HG03103 (cell line): ENCODE data around the gene WWOX.
"Not testable (repeated sequence)": the region's sequence is repeated elsewhere in the genome, so short reads cannot be mapped to it uniquely, and the experiment has no call there.

Source experiments
- ATAC-seq: cut with Tn5 transposase; IDR thresholded peaks from one replicate; pipeline ENCODE4 v1.9.1; 2021; ENCODE audit warnings: low read depth; ENCODE audit not compliant: unreplicated experiment

The WWOX gene

GRCh38 chr16:79225994-79226393 is 1126.5 kb downstream of the WWOX start:
- ATAC-seq: not testable (repeated sequence)

DNA sequence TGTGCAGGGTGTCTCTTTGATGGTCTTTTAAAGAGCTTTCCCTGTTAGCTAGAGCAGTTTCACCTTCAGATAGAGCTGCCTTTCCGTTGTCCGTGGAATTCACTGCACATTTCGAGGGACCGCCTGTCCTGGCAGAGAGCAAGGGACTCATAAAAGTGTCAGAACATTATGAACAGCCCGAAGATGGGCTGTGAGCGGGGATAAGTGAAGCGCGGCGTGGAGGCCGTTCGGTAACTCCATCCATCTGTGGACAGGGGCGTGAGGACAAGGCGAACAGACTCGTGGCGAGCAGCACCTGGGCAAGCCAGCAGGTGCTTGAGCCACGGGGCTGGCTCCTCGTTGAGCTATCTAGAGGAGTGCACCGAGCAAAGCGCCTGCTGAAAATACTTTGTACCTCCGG is 1129.9 kb downstream of the WWOX start:
- no peak for ATAC-seq

GRCh38 chr16:79245700-79246099 is 1146.2 kb downstream of the WWOX start:
- ATAC-seq: not testable (repeated sequence)

GRCh38 chr16:79247386-79247785 is 1147.9 kb downstream of the WWOX start:
- no peak for ATAC-seq

GRCh38 chr16:79248351-79248750 is 1148.9 kb downstream of the WWOX start:
- ATAC-seq: no peak

GRCh38 chr16:79250502-79251098 is 1151.1 kb downstream of the WWOX start:
- no peak for ATAC-seq

DNA sequence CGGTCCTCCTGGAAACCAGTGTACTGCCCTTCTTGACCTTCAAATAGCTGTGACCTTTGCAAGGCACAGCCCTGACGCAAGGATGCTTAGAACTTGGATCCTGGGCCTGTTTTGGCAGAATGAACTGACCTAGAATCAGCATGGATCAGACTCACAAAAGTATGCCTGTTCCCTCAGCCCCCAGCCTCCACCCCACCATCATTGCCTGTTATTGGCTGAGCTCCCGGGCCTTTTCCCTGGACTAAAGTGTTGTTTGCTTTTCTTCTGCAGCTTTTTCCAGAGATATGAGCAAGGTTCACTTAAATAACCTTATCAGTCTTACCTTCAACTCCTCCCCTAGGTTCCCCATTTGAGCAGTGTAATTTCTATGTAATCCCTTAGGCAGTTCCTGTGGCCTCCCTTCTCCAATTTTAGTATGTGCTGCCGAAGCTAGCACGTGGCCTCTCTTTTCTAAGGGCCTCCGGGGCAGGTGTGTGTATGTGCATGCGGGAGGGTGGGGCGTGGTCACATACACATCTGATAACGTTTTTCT is 1153.7 kb downstream of the WWOX start:
- ATAC-seq: no peak

DNA sequence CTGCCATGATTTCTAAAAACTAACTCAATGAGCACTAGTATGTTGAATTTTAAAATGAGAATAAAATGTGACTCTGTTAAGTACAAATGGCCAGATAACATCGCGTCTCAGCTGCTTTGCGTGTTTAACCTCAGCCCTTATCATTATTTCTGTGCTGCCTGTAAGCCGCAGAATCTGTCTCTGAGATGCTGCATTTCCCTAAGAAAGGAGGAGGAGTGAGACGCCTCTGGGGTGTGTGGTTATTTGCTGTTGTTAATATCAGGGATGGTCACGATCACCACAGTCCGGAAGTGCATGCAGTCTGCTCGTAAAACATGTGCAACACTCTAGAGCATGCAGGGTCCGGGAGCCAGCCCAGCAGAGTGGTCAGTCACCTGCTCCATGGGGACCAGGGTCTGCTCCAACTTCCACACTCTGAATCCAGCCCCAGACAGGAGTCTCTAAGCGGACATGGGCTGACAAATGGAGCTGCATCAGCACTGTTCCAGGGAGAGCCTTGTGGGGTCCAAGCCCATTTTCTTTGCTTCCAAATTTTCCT is 1158.6 kb downstream of the WWOX start:
- no peak for ATAC-seq

GRCh38 chr16:79260890-79261289 is 1161.4 kb downstream of the WWOX start:
- not testable (repeated sequence) for ATAC-seq

DNA sequence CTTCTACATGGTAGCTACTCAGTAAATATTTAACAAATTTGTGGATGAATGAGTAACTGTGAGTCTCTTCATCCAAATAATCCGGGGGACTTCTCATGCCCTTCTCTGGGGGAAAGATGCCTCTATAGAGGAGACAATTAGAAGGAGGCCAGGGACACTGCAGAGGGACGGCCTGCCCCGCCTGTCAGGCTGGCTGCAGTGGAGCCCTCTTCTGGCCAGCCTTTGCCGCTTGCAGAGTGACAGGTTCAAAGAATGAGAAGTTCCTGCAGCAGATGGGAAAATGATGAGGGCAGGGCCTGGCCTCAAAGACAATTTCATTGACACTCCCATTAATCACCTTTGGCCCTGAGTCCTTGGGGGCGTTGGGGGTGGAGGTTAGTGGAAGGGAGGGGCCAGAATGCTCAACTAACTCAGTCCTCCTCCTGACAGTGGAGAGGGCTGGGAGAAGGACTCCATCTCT is 1162.1 kb downstream of the WWOX start:
- ATAC-seq: no peak

DNA sequence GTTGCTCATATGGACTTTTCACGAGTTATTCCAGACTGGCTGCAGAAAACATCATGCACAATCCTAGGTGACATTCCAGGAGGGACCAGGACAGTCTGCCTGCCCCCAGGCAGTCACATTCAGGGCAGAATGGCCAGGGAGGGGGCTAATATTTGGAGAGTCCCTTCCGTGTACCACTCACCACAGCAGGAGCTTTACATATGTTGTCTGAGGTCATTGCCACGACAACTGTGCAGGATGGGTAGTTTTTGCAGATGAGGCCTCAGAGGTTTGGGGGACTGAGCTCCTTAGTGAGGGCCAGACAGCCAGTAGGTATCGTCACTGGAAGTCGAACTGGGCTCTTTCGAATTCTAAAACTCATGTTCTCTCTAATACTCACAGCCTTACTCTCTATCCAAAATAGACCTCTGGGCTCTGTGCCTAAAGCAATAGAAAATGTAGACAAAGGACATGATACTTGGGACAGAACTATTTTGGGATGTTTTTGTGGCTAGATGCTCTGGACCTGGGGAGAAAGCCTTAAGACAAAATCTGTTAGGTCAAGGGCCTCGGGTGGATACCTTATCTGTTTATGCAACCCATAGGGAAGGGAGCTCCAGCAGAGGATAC is 1162.6 kb downstream of the WWOX start:
- no peak for ATAC-seq
